GM18861 (cell line): ENCODE results near the gene FANCF.
"Not testable (repeated sequence)": the region's sequence is repeated elsewhere in the genome, so short reads cannot be mapped to it uniquely, and the experiment has no call there.

Source experiments
- ATAC-seq: cut with Tn5 transposase; IDR thresholded peaks from one replicate; pipeline ENCODE4 v1.9.1; 2021; ENCODE audit not compliant: unreplicated experiment

FANCF gene

GRCh38 chr11:22625448-22626287, at the start of gene FANCF:
TSS of gene FANCF (minus strand) at chr11:22625823. CDS start at chr11:22625810, 13 bp downstream.
- ATAC-seq: peak; percentile 98

- ATAC-seq: no peak
Measured at GRCh38 chr11:22674470-22675439, 49.1 kb upstream of the FANCF start.

GRCh38 chr11:22671751-22672150, 46.1 kb upstream of the FANCF start:
- ATAC-seq: no peak

GRCh38 chr11:22670830-22671229, 45.2 kb upstream of the FANCF start:
- ATAC-seq: peak; percentile 46

- no peak for ATAC-seq
Measured at GRCh38 chr11:22669368-22669767, 43.7 kb upstream of the FANCF start.

GRCh38 chr11:22668005-22668796, 42.6 kb upstream of the FANCF start:
- ATAC-seq: no peak

DNA sequence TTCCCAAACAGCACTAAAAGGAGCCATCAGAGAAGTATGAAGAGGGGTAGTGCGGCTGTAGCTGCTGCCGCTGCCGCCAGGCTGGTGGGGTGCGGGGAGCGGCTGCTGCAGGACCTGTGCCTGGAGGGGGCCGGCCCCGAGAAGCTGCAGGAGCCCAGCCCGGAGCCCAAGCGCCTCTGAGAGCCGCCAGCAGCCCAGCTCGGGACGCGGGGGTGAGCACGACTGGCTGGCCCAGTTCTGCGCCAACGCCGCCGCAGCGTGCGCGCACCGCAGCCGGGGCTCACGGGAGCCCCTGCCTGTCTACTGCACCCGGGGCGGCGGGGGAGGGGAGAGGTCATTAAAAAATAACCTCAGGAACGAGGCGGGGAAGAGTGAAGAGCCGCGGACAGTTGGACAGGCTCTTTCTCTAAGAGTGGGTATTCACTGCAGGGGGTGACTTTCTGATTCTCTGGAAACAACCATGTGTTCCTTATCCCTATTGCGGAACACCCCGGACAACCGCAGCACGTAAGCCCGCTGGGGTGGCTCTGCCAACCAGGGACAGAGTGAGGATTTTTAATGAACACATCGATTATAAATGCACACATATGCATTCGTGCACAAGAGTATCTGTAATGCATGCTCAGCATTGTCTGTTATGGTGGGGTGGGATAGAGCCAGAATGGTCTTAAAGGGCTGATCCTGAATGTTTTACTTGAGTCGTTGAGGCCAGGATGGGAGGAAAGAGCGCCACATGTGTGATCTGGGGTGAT, 41.2 kb upstream of the FANCF start:
- ATAC-seq: peak; percentile 44

DNA sequence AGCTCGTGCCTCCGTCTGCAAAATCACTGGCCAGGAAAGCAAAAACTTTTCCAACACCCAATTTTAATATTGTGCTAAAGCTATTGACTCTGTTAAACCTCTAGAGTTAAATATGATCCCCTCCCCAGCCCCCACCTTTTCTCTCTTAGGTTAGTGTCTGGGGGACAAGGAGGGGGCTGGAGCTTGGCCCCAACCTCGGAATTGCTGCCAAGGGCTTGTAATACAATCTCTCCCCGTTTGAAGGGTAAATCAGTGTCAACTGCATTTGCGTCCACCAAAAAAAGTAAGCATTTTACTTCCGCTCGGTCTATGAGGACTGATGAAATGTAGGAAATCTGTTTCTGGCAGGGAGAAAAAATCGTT, 40.7 kb upstream of the FANCF start, which contains the start of gene GAS2:
Gene GAS2 (plus strand): TSS at position 287 of the 363 bp plus-strand sequence. CDS start 8,259 bp downstream, outside the sequence.
- peak; percentile 12 for ATAC-seq

DNA sequence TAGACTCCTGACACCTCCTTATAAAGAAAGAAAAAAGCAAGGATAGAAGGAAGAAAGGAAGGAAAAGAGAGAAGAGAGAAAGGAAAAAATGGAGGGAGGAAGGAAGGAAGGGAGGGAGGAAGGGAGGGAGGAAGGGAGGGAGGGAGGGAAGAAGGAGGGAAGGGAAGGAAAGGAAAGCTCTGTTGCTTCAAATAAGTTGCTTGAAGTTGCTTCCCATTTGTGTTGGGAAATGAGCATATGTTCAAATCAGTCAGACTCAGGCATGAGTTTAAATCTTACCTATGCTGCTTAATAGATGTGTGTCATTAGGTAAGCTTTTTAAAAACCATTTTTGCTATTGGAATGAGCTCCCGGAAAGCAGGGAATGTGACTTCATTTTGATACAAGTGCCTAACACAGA, 34.2 kb upstream of the FANCF start:
- ATAC-seq: no peak

GRCh38 chr11:22657101-22657694, 31.6 kb upstream of the FANCF start:
- peak; percentile 98 for ATAC-seq

GRCh38 chr11:22656130-22656529, 30.5 kb upstream of the FANCF start:
- ATAC-seq: no peak

- ATAC-seq: not testable (repeated sequence)
Measured at GRCh38 chr11:22652346-22652745, 26.7 kb upstream of the FANCF start.

DNA sequence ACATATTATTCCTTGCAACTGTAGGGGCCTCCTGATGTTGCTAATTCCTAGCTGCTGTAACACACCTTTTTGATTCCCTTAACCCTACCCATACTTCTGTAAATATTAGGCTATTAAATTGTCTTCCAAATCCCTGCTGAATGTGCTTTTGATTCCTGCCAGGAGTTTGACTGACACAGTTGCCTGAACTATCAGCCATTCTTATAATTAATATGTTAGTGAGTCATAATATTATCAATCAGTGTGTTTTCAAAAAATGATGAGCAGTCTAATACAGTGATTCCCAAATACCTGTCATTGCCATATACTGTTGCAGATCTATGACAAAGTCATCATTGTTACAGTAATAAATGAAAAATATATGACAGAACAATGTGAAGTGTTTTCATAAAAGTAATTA, 15.9 kb upstream of the FANCF start:
- ATAC-seq: no peak

GRCh38 chr11:22640862-22641261, 15.2 kb upstream of the FANCF start:
- ATAC-seq: no peak

DNA sequence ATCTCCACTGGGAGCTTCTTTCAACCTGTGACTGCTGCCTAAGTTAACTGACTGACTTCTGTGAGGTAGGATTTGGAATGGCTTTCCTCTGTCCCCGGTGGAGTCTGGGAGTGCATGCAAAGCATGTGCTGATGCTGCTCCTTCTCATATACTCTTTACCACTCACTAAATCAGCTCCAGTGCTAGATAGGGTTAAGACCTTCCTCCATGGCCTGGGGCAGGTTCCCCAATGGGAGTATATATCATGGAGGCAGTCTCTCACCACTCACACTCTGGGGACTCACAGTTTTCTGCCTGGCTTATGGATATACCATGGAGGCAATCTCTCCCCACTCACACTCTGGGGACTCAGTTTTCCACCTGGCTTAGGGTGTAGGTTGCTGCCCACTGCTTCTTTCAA, 10.1 kb upstream of the FANCF start:
- no peak for ATAC-seq

DNA sequence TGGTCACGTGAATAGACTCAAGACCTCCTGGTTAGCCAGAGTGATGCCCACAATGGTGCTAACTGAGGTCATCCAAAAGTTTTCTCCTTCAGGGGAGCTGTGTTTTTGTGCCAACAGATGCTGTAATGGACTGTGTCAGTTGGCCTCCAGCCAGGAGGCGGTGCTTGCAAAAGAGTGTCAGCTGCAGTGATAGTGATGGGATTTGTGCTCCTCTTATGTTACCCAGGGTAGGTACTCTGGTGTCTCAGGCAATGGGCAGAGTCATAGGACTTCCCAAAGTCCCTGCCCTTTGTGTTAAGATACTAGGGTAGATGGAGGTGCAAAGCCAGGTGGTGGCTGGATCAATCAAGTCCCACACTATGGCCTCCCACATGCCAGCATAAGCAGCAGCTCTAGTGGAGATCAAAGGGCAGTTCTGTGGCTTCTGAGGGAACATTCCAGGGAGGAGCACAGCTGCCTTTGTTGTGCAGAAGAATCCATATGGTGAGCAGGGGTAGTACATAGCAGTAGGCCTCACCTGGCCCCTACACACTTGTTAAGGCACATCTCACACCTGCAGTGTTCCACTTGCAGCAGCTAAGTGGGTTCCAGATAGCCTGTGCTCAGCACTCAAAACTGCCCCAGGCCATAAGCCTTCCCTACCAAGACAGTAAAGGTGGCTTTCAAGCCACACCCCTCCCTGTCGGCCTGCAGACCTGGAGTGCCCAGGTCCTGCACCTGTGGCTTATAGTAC, 9.4 kb upstream of the FANCF start:
- no peak for ATAC-seq

GRCh38 chr11:22633354-22633902, 7.8 kb upstream of the FANCF start:
- ATAC-seq: no peak

GRCh38 chr11:22627421-22627820, 1.8 kb upstream of the FANCF start:
- no peak for ATAC-seq
